Mucosa of stomach (tissue), 1 donor: Measurements from ENCODE around the gene COL4A2.
"Not testable (repeated sequence)": the region's sequence is repeated elsewhere in the genome, so short reads cannot be mapped to it uniquely, and the experiment has no call there.

Experiments
- H3K27me3 ChIP-seq: one replicate; pipeline ENCODE4 v1.7.0; 2013; ENCODE audit warnings: mild to moderate bottlenecking, low read length; ENCODE audit not compliant: control insufficient read depth, insufficient read depth
- H3K36me3 ChIP-seq: one replicate; pipeline ENCODE4 v1.7.0; 2013; ENCODE audit warnings: low read length; ENCODE audit not compliant: control insufficient read depth, insufficient read depth
- H3K4me1 ChIP-seq: one replicate; pipeline ENCODE4 v1.7.0; 2013; ENCODE audit warnings: mild to moderate bottlenecking, low read length; ENCODE audit not compliant: control insufficient read depth, insufficient read depth
- H3K4me3 ChIP-seq: one replicate; pipeline ENCODE4 v1.7.0; 2013; ENCODE audit warnings: low read length
- H3K9ac ChIP-seq: one replicate; pipeline ENCODE4 v1.7.0; 2013; ENCODE audit warnings: mild to moderate bottlenecking, low read length, moderate library complexity
- H3K9me3 ChIP-seq: one replicate; pipeline ENCODE4 v1.7.0; 2013; ENCODE audit warnings: mild to moderate bottlenecking, low read length, moderate library complexity; ENCODE audit not compliant: control insufficient read depth
- donor health status: Pancreatic carcinoma.

COL4A2 gene

DNA sequence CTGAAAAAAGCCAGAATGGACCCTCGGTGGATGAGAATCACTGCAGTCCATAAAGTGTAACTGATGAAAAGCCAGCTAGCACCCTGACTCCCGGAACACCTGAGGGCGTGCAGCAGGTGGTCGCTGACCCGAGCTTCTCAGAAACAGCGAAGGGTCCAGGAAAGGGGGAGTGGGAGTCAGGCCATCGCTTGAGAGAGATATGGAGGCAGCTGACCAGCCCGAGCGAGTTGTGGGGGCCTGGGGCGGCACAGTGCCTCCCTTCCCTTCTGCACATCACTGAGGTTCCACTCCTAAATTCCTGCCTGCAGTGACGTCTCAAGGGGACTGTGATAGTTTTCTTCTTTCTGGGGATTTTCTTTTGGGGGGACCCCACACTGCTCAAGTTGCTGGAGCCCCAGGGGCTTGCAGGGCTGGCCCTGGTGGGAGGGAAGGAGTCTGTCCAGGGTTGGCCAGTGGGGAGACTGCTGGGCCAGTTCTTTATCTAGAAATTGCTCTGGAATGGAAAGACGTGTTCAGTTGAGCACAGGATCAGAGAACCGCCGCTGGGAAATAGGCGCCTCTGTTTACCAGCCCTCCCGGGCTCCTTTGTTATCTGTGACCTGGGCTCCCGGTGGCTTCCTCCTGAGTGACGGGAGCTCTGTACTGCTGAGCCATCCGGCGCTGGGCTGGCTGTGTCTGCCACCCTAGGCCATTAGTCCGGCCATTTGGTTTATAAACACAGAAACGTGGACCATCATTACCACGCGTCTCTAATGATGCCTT, 183.1 kb downstream of the COL4A2 start:
- no peaks in the 10 kb centered on the region for H3K36me3 ChIP-seq
- H3K4me3 ChIP-seq, result no peak overlapping the region
- no peak overlapping the region for H3K9ac ChIP-seq
- H3K9me3 ChIP-seq, result no peaks in the 10 kb centered on the region
- no peaks in the 10 kb centered on the region for H3K4me1 ChIP-seq
- no peaks in the 10 kb centered on the region for H3K27me3 ChIP-seq

DNA sequence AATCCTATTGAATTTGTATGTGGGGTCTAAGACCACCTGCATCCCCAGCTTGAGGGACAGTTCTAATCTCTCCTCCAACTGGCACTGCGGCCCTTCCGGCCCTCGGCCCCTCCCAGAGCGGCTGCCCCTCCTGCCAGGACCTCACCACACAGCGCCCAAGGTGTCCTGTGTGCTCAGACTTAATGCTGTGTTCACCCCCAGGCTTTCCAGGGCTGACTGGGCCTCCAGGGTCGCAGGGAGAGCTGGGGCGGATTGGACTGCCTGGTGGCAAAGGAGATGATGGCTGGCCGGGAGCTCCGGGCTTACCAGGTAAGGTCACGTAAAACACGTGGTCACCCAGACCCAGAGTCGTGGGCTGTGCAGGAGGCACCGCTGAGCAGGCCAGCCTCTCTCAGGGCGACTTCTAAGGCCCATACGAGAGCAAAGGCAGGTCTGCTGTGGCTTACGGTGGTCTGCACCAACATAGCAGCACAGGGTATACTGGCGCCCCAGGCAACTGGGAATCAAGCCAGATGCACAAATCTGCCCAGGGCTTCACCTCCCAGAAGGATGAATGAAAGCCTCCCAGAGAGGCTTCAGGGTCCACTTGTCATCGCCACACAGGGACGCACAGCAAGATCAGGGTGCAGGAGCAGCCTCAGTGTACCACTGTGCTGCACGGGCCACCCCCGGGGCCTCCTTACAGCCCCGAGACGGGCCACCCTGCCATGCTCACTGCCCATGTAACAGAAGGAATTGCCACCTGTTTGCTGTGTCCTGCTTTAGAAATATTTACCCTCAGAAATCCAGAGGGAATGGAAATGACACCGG, 185.0 kb downstream of the COL4A2 start:
- H3K27me3 ChIP-seq, result no peaks in the 10 kb centered on the region
- H3K4me3 ChIP-seq, result no peak overlapping the region
- no peak overlapping the region for H3K9ac ChIP-seq
- no peaks in the 10 kb centered on the region for H3K36me3 ChIP-seq
- no peaks in the 10 kb centered on the region for H3K9me3 ChIP-seq
- no peaks in the 10 kb centered on the region for H3K4me1 ChIP-seq

- no peaks in the 10 kb centered on the region for H3K4me1 ChIP-seq
- H3K9ac ChIP-seq, result no peak overlapping the region
- no peaks in the 10 kb centered on the region for H3K36me3 ChIP-seq
- H3K4me3 ChIP-seq, result no peak overlapping the region
- H3K9me3 ChIP-seq, result no peaks in the 10 kb centered on the region
- H3K27me3 ChIP-seq, result no peaks in the 10 kb centered on the region
These were observed 185.9 kb downstream of the COL4A2 start for GRCh38 chr13:110492679-110493593.

DNA sequence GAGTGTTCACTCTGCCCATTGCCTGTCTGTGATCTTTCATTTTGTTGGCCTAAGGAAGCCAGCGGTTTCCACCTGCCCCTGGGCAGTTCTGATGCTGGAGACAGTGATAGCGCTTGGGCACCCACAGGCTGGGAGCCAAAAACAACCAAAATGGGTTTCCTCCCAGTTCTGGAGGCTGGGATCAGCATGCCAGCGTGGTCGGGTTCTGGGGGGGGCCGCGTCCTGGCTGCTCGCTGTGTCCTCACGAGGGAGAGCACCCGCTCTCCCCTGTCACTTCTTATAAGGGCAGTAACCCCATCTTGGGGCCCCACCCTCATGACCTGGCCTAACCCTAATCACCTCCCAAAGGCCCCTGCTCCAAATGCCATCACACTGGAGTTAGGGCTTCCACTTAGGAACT, 186.5 kb downstream of the COL4A2 start:
- Histone ChIP-seq H3K9ac (no peak overlapping the region), H3K36me3 (no peaks in the 10 kb centered on the region), H3K27me3 (no peaks in the 10 kb centered on the region)

DNA sequence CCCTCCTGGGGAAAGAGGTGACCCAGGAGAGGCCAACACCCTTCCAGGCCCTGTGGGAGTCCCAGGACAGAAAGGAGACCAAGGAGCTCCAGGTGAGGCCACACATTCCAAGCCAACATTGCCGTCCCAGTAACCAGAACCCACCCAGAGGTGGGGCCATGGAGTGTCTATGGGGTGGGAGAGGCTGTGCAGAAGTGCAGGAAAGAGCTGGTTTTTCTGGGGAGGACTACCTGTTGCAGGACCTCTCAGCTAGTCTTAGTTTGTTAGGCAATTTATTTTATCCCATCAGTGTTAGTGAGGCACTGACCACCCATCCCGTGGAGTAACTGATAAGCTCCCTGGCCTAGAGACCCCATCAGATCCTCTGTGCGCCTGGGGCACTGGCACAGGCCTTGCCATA, 188.3 kb downstream of the COL4A2 start:
- H3K4me3 ChIP-seq, result no peak overlapping the region
- no peaks in the 10 kb centered on the region for H3K27me3 ChIP-seq
- no peaks in the 10 kb centered on the region for H3K36me3 ChIP-seq
- H3K9ac ChIP-seq, result no peak overlapping the region
- no peaks in the 10 kb centered on the region for H3K9me3 ChIP-seq
- H3K4me1 ChIP-seq, result no peaks in the 10 kb centered on the region

More for the DNA sequence above, 186.5 kb downstream of the COL4A2 start:
- H3K4me1 ChIP-seq, result no peaks in the 10 kb centered on the region
- H3K9me3 ChIP-seq, result no peaks in the 10 kb centered on the region
- H3K4me3 ChIP-seq, result no peak overlapping the region

- Histone ChIP-seq H3K9me3 (no peaks in the 10 kb centered on the region), H3K4me1 (no peaks in the 10 kb centered on the region), H3K27me3 (no peaks in the 10 kb centered on the region), H3K4me3 (no peak overlapping the region), H3K36me3 (no peaks in the 10 kb centered on the region), H3K9ac (no peak overlapping the region)
These were observed 188.8 kb downstream of the COL4A2 start for GRCh38 chr13:110495881-110496280.

- Histone ChIP-seq H3K4me3 (no peak overlapping the region), H3K36me3 (no peaks in the 10 kb centered on the region), H3K27me3 (no peaks in the 10 kb centered on the region), H3K4me1 (no peaks in the 10 kb centered on the region), H3K9ac (no peak overlapping the region), H3K9me3 (no peaks in the 10 kb centered on the region)
These were observed 189.2 kb downstream of the COL4A2 start for GRCh38 chr13:110496281-110496680.

- no peaks in the 10 kb centered on the region for H3K9me3 ChIP-seq
- no peaks in the 10 kb centered on the region for H3K36me3 ChIP-seq
- no peaks in the 10 kb centered on the region for H3K27me3 ChIP-seq
- no peak overlapping the region for H3K9ac ChIP-seq
- no peaks in the 10 kb centered on the region for H3K4me1 ChIP-seq
- no peak overlapping the region for H3K4me3 ChIP-seq
These were observed 189.9 kb downstream of the COL4A2 start for GRCh38 chr13:110497003-110497402.

DNA sequence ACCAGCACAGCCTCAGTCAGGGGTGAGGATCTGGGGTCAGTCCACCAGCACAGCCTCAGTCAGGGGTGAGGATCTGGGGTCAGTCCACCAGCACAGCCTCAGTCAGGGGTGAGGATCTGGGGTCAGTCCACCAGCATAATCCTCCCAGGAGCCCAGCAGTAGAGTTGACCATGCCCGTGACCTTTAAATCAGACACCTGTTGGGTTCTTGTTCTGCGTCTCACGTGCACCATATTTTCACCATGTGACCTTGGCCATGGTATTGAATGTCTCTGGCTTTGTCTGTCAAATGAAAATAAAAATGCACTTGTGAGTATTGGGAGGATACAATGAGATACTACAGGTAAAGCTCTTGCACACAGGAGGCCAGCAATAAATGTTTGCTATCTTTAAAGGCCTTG, 190.8 kb downstream of the COL4A2 start:
- not testable (repeated sequence) for H3K27me3 ChIP-seq, H3K9me3 ChIP-seq, H3K36me3 ChIP-seq, H3K4me1 ChIP-seq, H3K9ac ChIP-seq, H3K4me3 ChIP-seq

DNA sequence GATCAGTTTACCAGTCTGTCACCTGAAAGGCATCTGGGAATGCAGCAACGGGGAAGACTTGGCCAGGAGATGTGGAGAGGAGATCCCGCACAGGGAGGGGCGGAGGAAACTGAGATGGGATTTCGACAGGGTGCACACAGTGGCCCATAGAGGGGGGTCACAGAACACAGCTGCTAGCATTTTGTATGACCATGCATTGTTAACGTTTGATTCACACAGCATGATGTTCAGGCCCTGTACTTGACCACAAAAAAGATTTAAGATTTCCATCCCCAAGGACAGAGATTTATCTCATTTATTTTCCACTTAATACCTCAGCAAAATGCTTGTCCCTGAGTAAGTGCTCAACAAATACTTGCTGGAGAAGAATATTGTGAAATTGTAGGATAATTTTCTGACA, 191.2 kb downstream of the COL4A2 start:
- H3K9me3 ChIP-seq, result no peaks in the 10 kb centered on the region
- H3K27me3 ChIP-seq, result no peaks in the 10 kb centered on the region
- no peaks in the 10 kb centered on the region for H3K4me1 ChIP-seq
- no peak overlapping the region for H3K4me3 ChIP-seq
- H3K9ac ChIP-seq, result no peak overlapping the region
- no peaks in the 10 kb centered on the region for H3K36me3 ChIP-seq

- no peak overlapping the region for H3K4me3 ChIP-seq
- no peaks in the 10 kb centered on the region for H3K36me3 ChIP-seq
- H3K9ac ChIP-seq, result no peak overlapping the region
- H3K4me1 ChIP-seq, result no peaks in the 10 kb centered on the region
- no peaks in the 10 kb centered on the region for H3K9me3 ChIP-seq
- H3K27me3 ChIP-seq, result no peaks in the 10 kb centered on the region
These were observed 191.7 kb downstream of the COL4A2 start for GRCh38 chr13:110498765-110499164.
